Measurements from ENCODE around the gene CCDC117. TPM values are rescaled to one million over a fixed set of nuclear protein-coding genes. Genes with fewer than 3 reads are reported as not detected.

Gene CCDC117
- total and polyA plus RNA-seq, 2 donors (not counting 1 experiment from before 2014, with no cell fraction given), result 12.4 to 16.7 TPM

- Histone ChIP-seq H3K9me3 (ENCODE audit: control insufficient read depth, insufficient read depth, low read depth, low read length) (no peaks in the 10 kb centered on the region), H3K27ac (ENCODE audit: insufficient read depth, low read length) (no peak overlapping the region), H2AFZ (ENCODE audit: low read length) (no peak overlapping the region), H3K4me1 (ENCODE audit: control insufficient read depth, extremely low read depth, insufficient read depth, low read length) (no peaks in the 10 kb centered on the region), H3K4me3 (replicated peaks in 1 of 4; ENCODE audit: control extremely low read depth in 1 of 4, insufficient read depth in 1 of 4, low read depth in 3 of 4, low read length in 4 of 4) (no peak overlapping the region), H3K4me2 (ENCODE audit: extremely low read depth, insufficient read depth, low read length) (no peak overlapping the region), H3K36me3 (ENCODE audit: control insufficient read depth, insufficient read depth, low read length) (no peaks in the 10 kb centered on the region), H3K27me3 (ENCODE audit: control insufficient read depth, insufficient read depth, low read length) (no peaks in the 10 kb centered on the region), H3K79me2 (ENCODE audit: control insufficient read depth, insufficient read depth, low read length) (no peaks in the 10 kb centered on the region), H4K20me1 (ENCODE audit: control insufficient read depth, extremely low read depth, insufficient read depth, low read length) (no peaks in the 10 kb centered on the region), H3K9ac (ENCODE audit: insufficient read depth, low read length) (no peak overlapping the region)
- TF ChIP-seq EZH2 (IDR thresholded peaks at IDR 0.05; ENCODE audit: low read length, missing control alignments) (no peak), CTCF (conservative IDR thresholded peaks at IDR 0.05 in 1 of 2, IDR thresholded peaks at IDR 0.05 in 1 of 2; ENCODE audit: low read depth in 1 of 2, low read length in 2 of 2) (no peak)
- no peak for DNase-seq (ENCODE audit: low read depth in 2 of 2)
Observed at GRCh38 chr22:28808716-28809355, 36.3 kb downstream of the CCDC117 start.

GRCh38 chr22:28810821-28811491 lies 38.5 kb downstream of the CCDC117 start:
- Histone ChIP-seq H4K20me1 (ENCODE audit: control insufficient read depth, extremely low read depth, insufficient read depth, low read length) (no peaks in the 10 kb centered on the region), H3K4me3 (replicated peaks in 1 of 4; ENCODE audit: control extremely low read depth in 1 of 4, insufficient read depth in 1 of 4, low read depth in 3 of 4, low read length in 4 of 4) (no peak overlapping the region), H3K9ac (ENCODE audit: insufficient read depth, low read length) (no peak overlapping the region), H3K4me2 (ENCODE audit: extremely low read depth, insufficient read depth, low read length) (no peak overlapping the region), H3K27ac (ENCODE audit: insufficient read depth, low read length) (no peak overlapping the region), H3K79me2 (ENCODE audit: control insufficient read depth, insufficient read depth, low read length) (no peaks in the 10 kb centered on the region), H2AFZ (ENCODE audit: low read length) (no peak overlapping the region), H3K9me3 (ENCODE audit: control insufficient read depth, insufficient read depth, low read depth, low read length) (no peaks in the 10 kb centered on the region), H3K4me1 (ENCODE audit: control insufficient read depth, extremely low read depth, insufficient read depth, low read length) (no peaks in the 10 kb centered on the region), H3K36me3 (ENCODE audit: control insufficient read depth, insufficient read depth, low read length) (no peaks in the 10 kb centered on the region), H3K27me3 (ENCODE audit: control insufficient read depth, insufficient read depth, low read length) (no peaks in the 10 kb centered on the region)
- DNase-seq (ENCODE audit: low read depth in 2 of 2), result no peak
- TF ChIP-seq CTCF (conservative IDR thresholded peaks at IDR 0.05 in 1 of 2, IDR thresholded peaks at IDR 0.05 in 1 of 2; ENCODE audit: low read depth in 1 of 2, low read length in 2 of 2), result no peak
- no peak for TF ChIP-seq EZH2 (IDR thresholded peaks at IDR 0.05; ENCODE audit: low read length, missing control alignments)

GRCh38 chr22:28812516-28812915 lies 40.0 kb downstream of the CCDC117 start:
- TF ChIP-seq EZH2 (IDR thresholded peaks at IDR 0.05; ENCODE audit: low read length, missing control alignments) (no peak), CTCF (conservative IDR thresholded peaks at IDR 0.05 in 1 of 2, IDR thresholded peaks at IDR 0.05 in 1 of 2; ENCODE audit: low read depth in 1 of 2, low read length in 2 of 2) (no peak)
- H2AFZ ChIP-seq (ENCODE audit: low read length), result no peak overlapping the region
- H3K4me2 ChIP-seq (ENCODE audit: extremely low read depth, insufficient read depth, low read length), result no peak overlapping the region
- no peak for DNase-seq (ENCODE audit: low read depth in 2 of 2)
- no peaks in the 10 kb centered on the region for H4K20me1 ChIP-seq (ENCODE audit: control insufficient read depth, extremely low read depth, insufficient read depth, low read length)
- no peaks in the 10 kb centered on the region for H3K4me1 ChIP-seq (ENCODE audit: control insufficient read depth, extremely low read depth, insufficient read depth, low read length)
- no peak overlapping the region for H3K4me3 ChIP-seq (replicated peaks in 1 of 4; ENCODE audit: control extremely low read depth in 1 of 4, insufficient read depth in 1 of 4, low read depth in 3 of 4, low read length in 4 of 4)
- H3K36me3 ChIP-seq (ENCODE audit: control insufficient read depth, insufficient read depth, low read length), result no peaks in the 10 kb centered on the region
- H3K27me3 ChIP-seq (ENCODE audit: control insufficient read depth, insufficient read depth, low read length), result no peaks in the 10 kb centered on the region
- no peak overlapping the region for H3K27ac ChIP-seq (ENCODE audit: insufficient read depth, low read length)
- no peaks in the 10 kb centered on the region for H3K9me3 ChIP-seq (ENCODE audit: control insufficient read depth, insufficient read depth, low read depth, low read length)
- no peaks in the 10 kb centered on the region for H3K79me2 ChIP-seq (ENCODE audit: control insufficient read depth, insufficient read depth, low read length)
- H3K9ac ChIP-seq (ENCODE audit: insufficient read depth, low read length), result no peak overlapping the region
